NCI-H446 (cell line): Measurements from ENCODE around the gene SETD9.

Experiments used
- DNase-seq, 2 experiments: peaks; one replicate each; lab custom pipeline; 2025; lab: John Stamatoyannopoulos, UW

SETD9 gene

GRCh38 chr5:56938858-56939257 lies 29.5 kb downstream of the SETD9 start:
- no peak for DNase-seq

- no peak for DNase-seq
Measured at GRCh38 chr5:56941981-56942380, 32.6 kb downstream of the SETD9 start.

GRCh38 chr5:56947052-56947451 lies 37.7 kb downstream of the SETD9 start:
- DNase-seq: no peak

- DNase-seq: peak in 1 of 2 experiments; percentile 45
Measured at GRCh38 chr5:56950626-56951125, 41.3 kb downstream of the SETD9 start.

- DNase-seq: peak in 1 of 2 experiments; percentile 9
Measured at GRCh38 chr5:56951126-56951945, 41.9 kb downstream of the SETD9 start.

- DNase-seq: peak; percentile 11 to 75
Measured at GRCh38 chr5:56951946-56952691, 42.7 kb downstream of the SETD9 start, which contains the start of gene MIER3. MIER3 (minus strand) TSS chr5:56952123; CDS start chr5:56952102, 21 bp downstream.

GRCh38 chr5:56954262-56954661 lies 44.9 kb downstream of the SETD9 start:
- DNase-seq: no peak

- no peak for DNase-seq
Measured at GRCh38 chr5:56958595-56958994, 49.2 kb downstream of the SETD9 start.

- no peak for DNase-seq
Measured at GRCh38 chr5:56959326-56959725, 49.9 kb downstream of the SETD9 start.

GRCh38 chr5:56961746-56962145 lies 52.4 kb downstream of the SETD9 start:
- DNase-seq: no peak

- DNase-seq: no peak
Measured at GRCh38 chr5:56962286-56962685, 52.9 kb downstream of the SETD9 start.

- DNase-seq: no peak
Measured at GRCh38 chr5:56963246-56963645, 53.9 kb downstream of the SETD9 start.

- DNase-seq: no peak
Measured at GRCh38 chr5:56964173-56964572, 54.8 kb downstream of the SETD9 start.
